ENCODE data around the gene SLC7A11.

The SLC7A11 gene

GRCh38 chr4:138204507-138204906 is 37.6 kb downstream of the SLC7A11 start:
- no peak for DNase-seq

DNA sequence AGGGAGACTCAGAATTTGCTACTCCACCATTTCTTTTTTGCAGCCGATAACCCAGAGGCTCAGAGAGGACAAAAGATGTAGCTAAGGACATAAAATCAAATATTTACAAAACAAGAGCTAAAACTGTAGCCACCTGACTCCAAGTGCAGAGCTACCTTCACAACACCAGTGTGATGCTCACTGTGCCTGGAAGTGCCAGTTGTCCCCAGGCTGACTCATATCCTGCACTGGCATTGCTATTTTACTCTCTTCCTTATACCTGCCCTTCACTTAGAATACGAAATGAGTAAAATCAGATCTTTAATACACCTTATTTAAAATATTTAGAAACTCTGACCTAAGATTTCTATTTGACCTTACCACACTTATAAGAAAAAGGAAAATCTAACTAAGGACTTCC is 39.5 kb downstream of the SLC7A11 start:
- DNase-seq = no peak

DNA sequence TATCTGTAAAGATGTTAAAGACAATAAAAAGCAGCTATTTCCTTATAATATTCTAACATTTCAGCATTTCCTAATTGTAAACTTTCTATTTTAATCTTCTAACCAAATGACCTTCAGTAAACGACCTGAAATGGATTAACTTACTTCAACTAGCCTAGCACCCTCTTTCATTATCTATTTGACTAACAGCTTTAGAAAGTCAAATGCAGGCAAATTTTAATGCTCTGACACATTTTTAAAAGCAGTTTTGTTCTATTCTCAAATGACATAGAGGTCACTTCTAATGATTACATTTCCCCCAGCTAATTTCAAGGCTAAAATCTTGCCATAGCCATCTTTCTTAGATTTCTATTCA is 41.9 kb downstream of the SLC7A11 start:
- no peak for DNase-seq

DNA sequence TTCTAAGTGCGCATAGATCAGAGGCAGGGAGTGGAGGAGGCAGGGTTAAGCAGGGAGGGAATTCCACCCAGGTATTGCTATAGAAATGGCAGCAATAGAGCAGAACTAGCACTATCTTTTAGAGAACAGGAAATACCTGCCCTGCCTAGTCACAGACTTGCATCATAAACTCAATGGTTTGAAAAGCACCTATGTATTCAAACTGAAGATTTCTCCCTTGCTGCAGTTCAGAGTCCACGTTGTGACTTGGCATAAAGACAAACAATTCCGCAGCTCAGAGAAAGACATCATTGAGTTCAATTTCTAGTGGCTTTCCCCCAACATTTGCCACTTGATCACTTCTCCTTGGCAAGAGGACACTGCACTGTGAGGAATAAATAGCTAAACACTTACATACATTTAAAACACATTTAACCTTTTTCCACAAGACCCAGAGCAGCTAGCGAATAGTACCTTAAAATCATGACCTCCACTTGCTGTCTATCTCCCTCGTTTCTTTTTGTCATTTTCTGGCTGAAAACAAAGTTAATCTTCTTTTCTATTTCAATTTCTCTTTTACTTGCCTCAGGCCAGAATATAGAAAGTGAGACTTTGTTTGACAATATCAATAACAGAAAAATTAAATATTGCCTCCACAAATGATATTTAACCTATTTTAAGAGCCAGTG is 42.4 kb downstream of the SLC7A11 start:
- no peak for DNase-seq

- no peak for DNase-seq
Measured at GRCh38 chr4:138196153-138196552, 46.0 kb downstream of the SLC7A11 start.

GRCh38 chr4:138193963-138194362 is 48.2 kb downstream of the SLC7A11 start:
- no peak for DNase-seq

- DNase-seq = no peak
Measured at GRCh38 chr4:138192113-138192512, 50.0 kb downstream of the SLC7A11 start.

- DNase-seq = no peak
Measured at GRCh38 chr4:138190452-138190858, 51.7 kb downstream of the SLC7A11 start.

DNA sequence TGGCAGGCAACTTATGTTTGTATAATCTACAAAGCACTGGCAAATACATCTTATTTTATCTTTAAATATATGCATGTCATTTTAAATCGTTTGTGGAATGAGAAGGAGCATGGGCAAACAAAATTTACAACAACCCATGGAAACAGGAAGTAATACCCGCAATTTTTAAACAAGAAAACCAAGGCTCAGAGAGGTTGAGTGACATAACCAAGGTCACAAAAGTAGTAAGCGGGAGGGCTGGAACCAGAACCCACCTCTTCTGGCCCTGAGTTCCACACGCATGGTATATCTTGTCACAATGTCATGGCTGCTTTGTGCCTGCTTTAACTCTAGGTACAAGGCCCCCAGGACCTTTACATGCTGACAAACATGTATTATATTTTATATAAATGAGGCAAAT is 52.9 kb downstream of the SLC7A11 start:
- DNase-seq = no peak

GRCh38 chr4:138188406-138189084 is 53.6 kb downstream of the SLC7A11 start:
- DNase-seq = no peak

- DNase-seq = no peak
Measured at GRCh38 chr4:138185859-138186645, 56.1 kb downstream of the SLC7A11 start.

DNA sequence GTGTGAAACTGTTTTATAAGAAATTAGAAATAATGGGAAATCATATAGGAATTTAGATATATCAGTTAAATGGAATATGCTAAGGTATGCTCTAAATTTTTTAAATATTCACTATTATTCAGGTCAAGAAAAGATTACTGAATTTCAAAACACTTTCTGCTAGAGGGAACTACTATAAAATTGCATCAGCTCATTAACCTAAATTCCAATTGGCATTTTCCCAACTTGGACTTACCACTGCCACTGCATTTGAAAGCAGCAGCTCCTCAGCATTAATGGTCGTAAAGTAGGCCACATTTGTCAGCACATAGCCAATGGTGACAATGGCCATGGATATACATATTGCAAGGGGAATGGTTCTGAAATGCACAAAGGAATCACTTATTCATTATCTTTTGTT is 57.3 kb downstream of the SLC7A11 start:
- no peak for DNase-seq

- no peak for DNase-seq
Measured at GRCh38 chr4:138182838-138183426, 59.2 kb downstream of the SLC7A11 start.

- no peak for DNase-seq
Measured at GRCh38 chr4:138181287-138181686, 60.9 kb downstream of the SLC7A11 start.

DNA sequence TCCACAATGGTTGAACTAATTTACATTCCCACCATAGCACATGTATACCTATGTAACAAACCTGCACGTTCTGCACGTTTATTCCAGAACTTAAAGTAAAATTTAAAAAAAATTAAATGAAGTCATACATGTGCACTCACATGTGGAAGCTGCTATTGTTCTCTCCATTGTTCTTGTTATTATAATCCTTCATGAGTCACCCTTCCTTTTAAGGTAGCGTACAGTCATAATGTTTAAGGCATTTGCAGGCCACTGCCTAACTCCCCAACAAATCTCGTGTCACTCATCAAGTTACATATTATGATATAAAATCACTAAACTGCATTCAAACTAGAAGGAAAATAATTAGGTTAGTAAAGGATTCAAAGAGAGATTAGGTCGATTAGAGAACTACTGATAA is 63.6 kb downstream of the SLC7A11 start:
- no peak for DNase-seq

DNA sequence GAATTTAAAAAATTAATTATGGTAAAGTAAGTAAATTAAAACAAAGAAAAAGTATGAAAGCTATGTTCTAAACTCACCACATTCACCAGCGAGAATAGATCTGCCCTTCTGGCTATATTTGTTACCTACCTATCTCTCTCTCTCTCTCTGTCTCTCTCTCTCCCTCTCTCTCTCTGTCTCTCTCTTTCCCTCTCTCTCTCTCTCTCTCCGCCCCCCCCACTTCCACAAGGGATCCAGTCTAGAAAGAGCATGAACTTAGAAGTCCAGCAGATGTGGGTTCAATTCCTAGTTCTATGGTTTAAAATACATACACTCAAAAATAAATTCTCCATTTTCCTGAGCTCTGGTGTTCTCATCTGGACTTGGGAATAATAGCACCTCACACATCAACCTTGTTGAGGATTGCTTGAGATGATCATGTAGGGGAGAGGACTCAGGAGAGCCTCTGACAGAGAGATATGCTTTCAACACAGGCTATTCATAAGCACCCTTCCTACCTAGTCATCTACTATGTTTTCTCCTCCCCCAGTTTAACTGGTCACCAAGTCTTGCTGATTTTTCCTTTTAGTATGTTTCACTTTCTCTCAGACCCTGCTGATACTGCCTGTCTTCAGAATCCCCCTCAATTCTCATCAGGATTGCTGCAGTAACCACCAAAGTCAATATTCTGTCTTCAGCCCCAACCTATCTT is 64.7 kb downstream of the SLC7A11 start:
- no peak for DNase-seq

DNA sequence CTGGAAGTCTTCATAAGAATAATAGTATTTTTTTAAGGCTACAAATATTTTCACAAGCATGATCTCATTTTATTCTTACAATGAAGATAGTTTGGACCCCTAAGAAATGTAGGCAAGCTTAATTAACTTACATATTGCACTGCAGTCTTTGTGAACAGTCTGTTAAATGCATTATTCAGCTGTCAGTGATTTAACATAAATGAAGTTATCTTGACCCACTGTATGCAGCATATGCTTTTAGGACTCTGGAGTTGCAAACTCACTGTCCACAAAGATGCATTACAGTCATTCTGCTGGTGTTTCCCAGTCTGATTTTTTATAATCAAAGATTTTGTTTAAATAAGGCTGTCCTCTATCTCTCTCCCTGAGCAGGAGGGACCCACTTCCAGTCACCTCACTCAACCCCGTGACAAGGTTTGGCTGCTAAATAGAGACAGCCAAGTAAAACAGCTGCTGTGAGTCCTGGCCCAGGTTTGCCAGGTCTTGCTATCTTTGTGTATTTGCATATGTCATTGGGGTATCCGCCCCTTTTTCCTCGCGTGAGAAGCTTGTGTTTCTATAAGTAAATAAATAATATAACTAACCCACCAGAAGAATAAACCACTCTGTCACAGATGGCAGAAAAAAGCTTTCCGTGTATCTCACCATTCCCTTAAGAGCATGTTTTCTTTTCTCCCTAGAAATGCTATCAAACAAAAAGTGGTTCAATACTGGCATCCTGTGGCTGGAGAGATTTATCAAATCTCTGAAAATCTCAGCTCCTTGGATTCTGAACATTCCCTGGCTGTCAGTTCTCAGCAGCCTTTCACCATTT is 67.0 kb downstream of the SLC7A11 start:
- DNase-seq = no peak

DNA sequence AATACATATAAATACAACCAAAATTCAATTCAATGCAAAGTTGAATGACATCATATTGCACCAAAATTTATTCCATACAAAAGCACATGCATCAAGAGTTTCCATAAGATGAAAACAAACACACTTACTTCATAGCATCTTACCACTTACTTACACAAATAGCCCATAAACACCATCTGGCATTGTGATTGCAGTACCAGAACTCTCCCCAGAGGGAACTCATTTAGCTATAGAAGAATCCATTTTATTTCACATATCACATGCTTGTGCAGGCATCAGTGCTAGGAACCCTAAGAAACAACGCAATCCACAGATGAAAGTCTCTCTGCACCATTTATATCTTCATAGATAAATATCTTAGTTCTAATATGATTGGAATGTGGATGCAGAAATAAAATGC is 77.9 kb downstream of the SLC7A11 start:
- no peak for DNase-seq

DNA sequence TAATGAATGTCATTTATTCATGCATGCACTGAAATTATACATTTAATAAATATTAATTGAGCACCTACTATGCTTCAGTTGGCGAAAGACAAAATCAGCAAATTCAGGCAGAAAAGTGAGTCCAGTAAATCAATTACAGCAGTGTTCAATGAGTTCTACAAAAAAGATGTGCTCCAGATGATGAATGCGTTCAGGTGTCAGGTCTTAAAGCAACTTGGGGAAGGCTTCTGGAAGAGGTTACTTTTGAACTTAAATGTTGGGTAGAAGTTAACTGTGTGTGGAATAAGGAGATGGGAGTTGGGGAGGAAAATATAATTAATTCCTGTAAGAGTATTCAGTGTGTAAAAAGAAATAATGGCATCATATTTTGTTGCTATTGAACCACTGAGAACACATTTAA is 79.0 kb downstream of the SLC7A11 start:
- no peak for DNase-seq

GRCh38 chr4:138162259-138162658 is 79.9 kb downstream of the SLC7A11 start:
- no peak for DNase-seq

GRCh38 chr4:138161351-138161750 is 80.8 kb downstream of the SLC7A11 start:
- DNase-seq = no peak

DNA sequence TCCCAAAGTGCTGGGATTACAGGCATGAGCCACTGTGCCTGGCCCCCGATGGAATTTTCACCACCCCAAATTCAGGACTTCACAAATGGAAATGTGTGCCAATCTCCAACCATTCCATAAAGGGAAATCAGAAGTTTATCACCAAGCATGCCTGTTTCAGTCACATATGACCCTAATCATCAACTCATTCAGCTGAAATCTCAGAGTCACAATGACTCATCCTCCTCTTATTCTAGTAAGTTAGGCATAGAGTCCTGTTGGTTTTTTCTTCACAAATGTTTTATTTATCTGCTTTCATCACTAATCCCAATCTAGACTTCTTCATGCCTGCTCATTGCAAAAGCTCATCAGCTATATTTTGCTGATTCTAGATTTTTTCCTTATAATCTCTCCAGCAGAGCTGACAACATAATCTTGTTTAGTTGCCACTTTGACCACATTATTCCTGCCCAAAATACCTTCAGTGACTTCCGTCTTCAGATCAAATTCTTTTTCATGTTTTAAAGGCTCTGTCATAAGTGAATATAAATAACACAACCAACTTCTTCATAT is 83.3 kb downstream of the SLC7A11 start:
- DNase-seq = no peak
